Heart left ventricle (tissue), 16 donors: Measurements from ENCODE around the gene PKN2. TPM values are rescaled to one million over a fixed set of nuclear protein-coding genes. Genes with fewer than 3 reads are reported as not detected.

Source experiments
- ATAC-seq, 4 donors: fragments of 200-7000 bp; cut with Tn5 transposase; one replicate each; pipeline ENCODE4 v1.9.1; 2020 to 2022; ENCODE audit warnings: moderate library complexity in 4 of 4, mild to moderate bottlenecking in 3 of 4, moderate number of reproducible peaks in 1 of 4
- DNase-seq, 5 donors: peaks; one replicate each; pipeline ENCODE4 v3.0.0-alpha.2; 2020
- H3K27ac ChIP-seq, 12 donors: fragments of 200-600 bp; sonication (generic) in 4 of 12; one replicate each; pipeline versions ENCODE4 v1.5.0 to v1.8.0; 2016 to 2022; ENCODE audit warnings: mild to moderate bottlenecking in 2 of 12
- H3K27me3 ChIP-seq, 9 donors: fragments of 200-600 bp; sonication (generic) in 2 of 9; one replicate each; pipeline versions ENCODE4 v1.5.1 to v1.8.0; 2016 to 2022; ENCODE audit warnings: mild to moderate bottlenecking in 3 of 9
- H3K36me3 ChIP-seq, 9 donors: fragments of 200-600 bp; sonication (generic) in 2 of 9; one replicate each; pipeline versions ENCODE4 v1.5.0 to v1.8.0; 2018 to 2022; ENCODE audit warnings: mild to moderate bottlenecking in 2 of 9
- H3K4me1 ChIP-seq, 12 donors: fragments of 200-600 bp; sonication (generic) in 4 of 12; one replicate each; pipeline versions ENCODE4 v1.5.0 to v1.8.0; 2016 to 2022; ENCODE audit warnings: mild to moderate bottlenecking in 3 of 12
- H3K4me3 ChIP-seq, 12 donors: fragments of 200-600 bp; sonication (generic) in 4 of 12; one replicate each; pipeline versions ENCODE4 v1.5.0 to v1.8.0; 2017 to 2022; ENCODE audit warnings: mild to moderate bottlenecking in 9 of 12, moderate library complexity in 4 of 12
- H3K9me3 ChIP-seq, 12 donors: fragments of 200-600 bp; sonication (generic) in 4 of 12; one replicate each; pipeline versions ENCODE4 v1.5.0 to v1.8.0; 2016 to 2022; ENCODE audit warnings: mild to moderate bottlenecking in 1 of 12
- CTCF ChIP-seq, 12 donors: fragments of 200-600 bp; sonication (generic) in 4 of 12; IDR thresholded peaks; one replicate each; pipeline versions ENCODE4 v1.5.0 to v1.8.0; 2018 to 2022; ENCODE audit warnings: antibody characterized with exemption in 12 of 12, mild to moderate bottlenecking in 5 of 12
- POLR2A ChIP-seq, 2 donors: fragments of 450-650 bp; IDR thresholded peaks; one replicate each; pipeline ENCODE4 v1.6.1; 2017; ENCODE audit warnings: antibody characterized with exemption in 2 of 2, mild to moderate bottlenecking in 2 of 2, moderate library complexity in 2 of 2
- WGBS, 4 donors: extraction: QIAGEN DNeasy Blood & Tissue Kit in 2 of 4; methylation state at CpG; one replicate each; pipeline versions ENCODE4 v1.1.5 to v1.1.7; 2013 to 2018; 5-methylcytosine and 5-hydroxymethylcytosine counted together
- intact Hi-C, 10 donors: fragments of 100-400 bp; cut with DNase I; formaldehyde crosslinking; loops; one replicate each; pipeline versions ENCODE4 v1.11.1 to v1.14.2; 2022
- polyA plus RNA-seq, 2 donors: library from polyadenylated mRNA; stranded (reverse); fragments of 200-250 nt; gene quantifications; one replicate each; pipeline ENCODE4 v1.2.3, GENCODE V29; 2013
- total RNA-seq, 9 donors: library from RNA; depleted of rRNA in 2 of 9; stranded (reverse); fragments of >200 nt in 2 of 9; fragmentation: NEBNext Ultra II Directional in 3 of 9; extraction: Animal tissue kit (Norgen Biotek cat#: 25700) in 3 of 9; gene quantifications; one replicate each; pipeline versions ENCODE4 v1.1.0 to v1.2.4, GENCODE V29; 2016 to 2023
- donor health status: ischemic (EF 13 %, LVEDD 7.1; RV severe dilation, severe dysfunction).
- donor health status: healthy with polysubstance abuse.
- donor health status: DM: no; HTN: yes; CAD: no.
- donor health status: DM: no; HTN: no; CAD: no.
- donor health status: ischemic (EF 25% LVEDD 6.9; RV normal size, moderate dysfunction).
- donor health status: ischemic (EF 25% LVEDD 5.7; RV mildly dilated, moderate dysfunction).
- donor health status: healthy.
- donor health status: DM: yes; HTN: yes; CAD: no.
- donor health status: ischemic (EF 35%, LVEDD 5.7; RV mildly dilated, moderate dysfunction).
- donor health status: nonischemic (EF 11% LVEDD 7.7; RV severe dilation, severe dysfunction).
- donor health status: DM: yes; HTN: yes; CAD: no.
- donor health status: PGD.
- donor health status: ischemic (EF 29% LVEDD 5.4; RV normal size, mild dysfunction).
- donor health status: nonischemic (EF 23%, LVEDD 6.1; RV moderate dilation, normal function).

The PKN2 gene
- total and polyA plus RNA-seq, 11 donors, result 7.3 to 43.8 (median 30.9) TPM

GRCh38 chr1:88646476-88647248, 37.4 kb upstream of the PKN2 start:
- no peak overlapping the region for H3K4me3 ChIP-seq
- DNase-seq (no peak), ATAC-seq (no peak)
- H3K36me3 ChIP-seq, result no peaks in the 10 kb centered on the region
- no peak overlapping the region for H3K27ac ChIP-seq
- H3K9me3 ChIP-seq, result no peaks in the 10 kb centered on the region
- intact Hi-C loops, result no loop called here
- no peaks in the 10 kb centered on the region for H3K4me1 ChIP-seq
- H3K27me3 ChIP-seq, result no peaks in the 10 kb centered on the region
- no peak for TF ChIP-seq CTCF (IDR thresholded peaks at IDR 0.05)
- TF ChIP-seq POLR2A (IDR thresholded peaks at IDR 0.05), result no peak

- Histone ChIP-seq H3K9me3 (no peaks in the 10 kb centered on the region), H3K4me3 (no peak overlapping the region), H3K27ac (no peak overlapping the region), H3K27me3 (no peaks in the 10 kb centered on the region), H3K4me1 (no peaks in the 10 kb centered on the region), H3K36me3 (no peaks in the 10 kb centered on the region)
- no peak for DNase-seq
- intact Hi-C loops, result no loop called here
- TF ChIP-seq POLR2A (IDR thresholded peaks at IDR 0.05), result no peak
- TF ChIP-seq CTCF (IDR thresholded peaks at IDR 0.05), result no peak
- 70 to 81% (median 77%) methylated on average over 3 of the region's 3 CpGs for WGBS, 4 donors
- no peak for ATAC-seq
Measured at GRCh38 chr1:88647249-88647645, 36.8 kb upstream of the PKN2 start.

- DNase-seq (no peak), ATAC-seq (no peak)
- Histone ChIP-seq H3K9me3 (no peaks in the 10 kb centered on the region), H3K36me3 (no peaks in the 10 kb centered on the region), H3K27me3 (no peaks in the 10 kb centered on the region), H3K4me1 (no peaks in the 10 kb centered on the region), H3K4me3 (no peak overlapping the region), H3K27ac (no peak overlapping the region)
- intact Hi-C loops, result no loop called here
- TF ChIP-seq POLR2A (IDR thresholded peaks at IDR 0.05) (no peak), CTCF (IDR thresholded peaks at IDR 0.05) (no peak)
- WGBS, 4 donors, result 76 to 84% (median 79%) methylated on average over 6 of the region's 6 CpGs
Measured at GRCh38 chr1:88647749-88648415, 36.2 kb upstream of the PKN2 start.

- no peaks in the 10 kb centered on the region for H3K27me3 ChIP-seq
- intact Hi-C loops, result no loop called here
- H3K27ac ChIP-seq, result no peak overlapping the region
- H3K4me3 ChIP-seq, result no peak overlapping the region
- H3K4me1 ChIP-seq, result no peaks in the 10 kb centered on the region
- H3K36me3 ChIP-seq, result no peaks in the 10 kb centered on the region
- 55 to 62% (median 58%) methylated on average over 2 of the region's 2 CpGs for WGBS, 4 donors
- ATAC-seq (no peak), DNase-seq (no peak)
- TF ChIP-seq POLR2A (IDR thresholded peaks at IDR 0.05) (no peak), CTCF (IDR thresholded peaks at IDR 0.05) (no peak)
- no peaks in the 10 kb centered on the region for H3K9me3 ChIP-seq
Measured at GRCh38 chr1:88648706-88649105, 35.4 kb upstream of the PKN2 start.
